GM18505 (cell line): ENCODE results near the gene THSD4.
"Not testable (repeated sequence)": the region's sequence is repeated elsewhere in the genome, so short reads cannot be mapped to it uniquely, and the experiment has no call there.

Source experiments
- ATAC-seq: cut with Tn5 transposase; IDR thresholded peaks from one replicate; pipeline ENCODE4 v1.9.1; 2021; ENCODE audit not compliant: unreplicated experiment
- POLR2A ChIP-seq: IDR thresholded peaks from 4 replicates; pipeline ENCODE4 v1.6.1; 2011; ENCODE audit warnings: borderline replicate concordance; ENCODE audit not compliant: insufficient read depth, insufficient read length; ENCODE audit errors: extremely low read depth

Gene THSD4

GRCh38 chr15:71153823-71154524, 38.7 kb downstream of the THSD4 start:
- no peak for TF ChIP-seq POLR2A
- ATAC-seq, result no peak

- ATAC-seq, result no peak
- no peak for TF ChIP-seq POLR2A
Observed at GRCh38 chr15:71154607-71155200, 39.4 kb downstream of the THSD4 start.

GRCh38 chr15:71155534-71155933, 40.3 kb downstream of the THSD4 start:
- no peak for ATAC-seq

GRCh38 chr15:71160976-71161375, 45.7 kb downstream of the THSD4 start:
- no peak for TF ChIP-seq POLR2A
- ATAC-seq, result no peak

More at GRCh38 chr15:71155534-71155933, 40.3 kb downstream of the THSD4 start:
- no peak for TF ChIP-seq POLR2A

- TF ChIP-seq POLR2A, result no peak
- no peak for ATAC-seq
Observed at GRCh38 chr15:71162309-71162708, 47.0 kb downstream of the THSD4 start.

GRCh38 chr15:71164606-71165005, 49.3 kb downstream of the THSD4 start:
- ATAC-seq, result not testable (repeated sequence)

DNA sequence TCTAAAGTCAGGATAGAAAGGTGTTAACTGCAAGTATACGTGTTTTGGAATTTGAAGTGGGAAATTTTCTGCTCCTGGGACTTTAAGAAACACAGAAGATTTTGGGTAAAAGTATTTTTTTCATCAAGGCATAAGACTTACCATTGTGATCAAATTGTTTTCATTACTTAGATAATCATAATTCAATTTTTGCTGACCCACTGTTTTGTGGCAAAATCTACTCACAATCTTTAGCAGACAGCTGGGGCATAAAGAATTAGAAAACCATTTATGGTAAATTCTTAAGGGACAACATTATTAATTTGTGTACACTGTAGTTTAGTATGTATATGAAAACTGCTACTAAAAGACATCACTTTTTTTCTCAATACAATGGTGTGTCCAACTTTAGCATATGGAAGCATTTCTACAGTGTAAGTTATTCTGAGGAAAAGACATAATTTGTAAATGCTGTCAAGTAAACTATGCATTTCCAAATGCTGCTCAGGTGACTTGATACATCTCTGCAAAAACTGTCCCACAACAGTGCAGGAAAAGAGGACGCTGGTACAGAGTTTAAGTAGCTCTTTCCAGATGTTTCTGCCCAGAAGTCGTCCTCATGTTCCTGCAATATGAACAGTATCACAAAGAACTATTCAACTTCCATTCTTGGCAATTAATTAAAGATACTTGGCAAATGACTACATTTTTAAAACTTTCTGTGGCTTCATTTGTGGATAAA, 52.3 kb downstream of the THSD4 start:
- no peak for ATAC-seq
- no peak for TF ChIP-seq POLR2A

GRCh38 chr15:71168166-71168834, 53.0 kb downstream of the THSD4 start:
- TF ChIP-seq POLR2A, result no peak
- no peak for ATAC-seq

DNA sequence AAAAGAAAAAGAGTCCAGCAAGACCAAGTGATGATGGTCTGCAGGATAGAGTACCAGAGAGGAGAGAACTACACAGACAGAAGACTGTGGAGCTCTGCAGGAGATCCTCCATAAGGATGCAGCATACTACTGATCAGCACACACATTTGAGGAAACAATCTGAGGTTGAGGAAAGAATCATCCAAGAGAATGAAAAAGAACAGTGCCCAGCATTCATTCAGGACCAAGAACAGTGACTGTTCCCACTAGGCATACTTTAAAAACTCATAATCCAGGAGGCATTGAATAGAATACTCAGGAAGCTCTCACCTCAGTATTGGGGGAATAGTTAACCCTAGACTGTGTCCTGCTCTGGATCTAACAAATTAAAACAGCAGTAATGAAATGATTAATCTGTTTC, 54.9 kb downstream of the THSD4 start:
- no peak for ATAC-seq
- no peak for TF ChIP-seq POLR2A

DNA sequence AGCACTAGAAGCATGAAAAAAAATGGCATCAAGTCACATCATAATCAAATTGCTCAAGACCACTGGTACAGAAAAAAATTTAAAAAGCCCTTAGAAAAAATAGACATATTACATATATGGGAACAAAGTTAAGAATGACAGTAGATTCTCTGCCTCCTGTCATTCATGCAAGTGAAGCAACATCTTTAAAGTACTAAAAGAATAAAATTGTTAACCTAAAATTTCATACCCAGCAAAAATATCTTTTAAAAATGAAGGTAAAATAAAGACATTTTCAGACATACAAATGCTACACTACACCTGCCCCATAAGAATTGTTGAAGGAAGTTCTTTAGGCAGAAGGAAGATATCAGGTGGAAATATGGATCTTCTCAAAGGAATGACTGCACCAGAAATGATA, 55.9 kb downstream of the THSD4 start:
- no peak for ATAC-seq
- no peak for TF ChIP-seq POLR2A

DNA sequence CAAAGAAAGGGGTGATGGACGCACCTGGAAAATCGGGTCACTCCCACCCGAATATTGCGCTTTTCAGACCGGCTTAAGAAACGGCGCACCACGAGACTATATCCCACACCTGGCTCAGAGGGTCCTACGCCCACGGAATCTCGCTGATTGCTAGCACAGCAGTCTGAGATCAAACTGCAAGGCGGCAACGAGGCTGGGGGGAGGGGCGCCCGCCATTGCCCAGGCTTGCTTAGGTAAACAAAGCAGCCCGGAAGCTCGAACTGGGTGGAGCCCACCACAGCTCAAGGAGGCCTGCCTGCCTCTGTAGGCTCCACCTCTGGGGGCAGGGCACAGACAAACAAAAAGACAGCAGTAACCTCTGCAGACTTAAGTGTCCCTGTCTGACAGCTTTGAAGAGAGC, 59.1 kb downstream of the THSD4 start:
- ATAC-seq, result not testable (repeated sequence)

DNA sequence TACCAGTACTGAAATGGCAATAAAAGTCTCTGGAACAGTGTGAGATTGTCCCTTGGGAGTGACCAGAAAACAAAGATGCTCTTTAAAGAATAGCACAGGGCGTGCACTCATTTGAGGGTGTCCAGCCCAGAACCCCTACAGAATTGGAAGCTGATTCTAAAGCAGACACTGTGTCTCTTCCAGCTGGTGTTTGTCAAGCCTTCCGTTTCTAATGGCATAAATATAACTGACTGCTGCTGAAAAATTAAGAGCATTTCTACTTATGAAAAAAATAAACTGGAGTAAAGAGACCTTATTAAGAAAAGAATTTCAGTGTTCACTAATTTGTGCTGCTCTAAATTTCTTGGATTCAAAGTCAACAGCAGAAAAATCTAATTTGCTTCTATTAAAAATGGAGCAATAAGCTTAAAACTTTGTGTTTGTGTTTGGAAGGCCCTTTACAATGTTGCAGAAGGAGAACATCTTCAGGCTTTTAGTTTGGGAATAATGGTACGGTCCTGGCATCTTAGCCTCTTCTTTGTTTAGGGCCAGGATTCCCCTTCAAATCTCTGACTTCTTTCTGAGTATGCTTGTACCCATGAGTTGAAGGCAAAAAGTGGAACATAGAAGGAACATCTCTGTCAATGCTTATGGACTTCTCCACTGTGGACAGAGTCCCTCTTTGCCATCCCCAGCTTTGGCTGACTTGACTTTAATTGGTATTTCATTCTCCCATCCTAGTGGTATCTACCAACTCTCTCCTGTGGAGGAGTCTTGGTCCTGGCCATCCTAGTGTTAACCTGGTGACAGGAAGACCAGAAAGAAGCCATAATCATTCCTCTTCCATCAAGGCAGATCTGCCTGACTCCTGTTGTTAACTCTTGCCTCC, 65.9 kb downstream of the THSD4 start:
- ATAC-seq, result no peak
- no peak for TF ChIP-seq POLR2A

DNA sequence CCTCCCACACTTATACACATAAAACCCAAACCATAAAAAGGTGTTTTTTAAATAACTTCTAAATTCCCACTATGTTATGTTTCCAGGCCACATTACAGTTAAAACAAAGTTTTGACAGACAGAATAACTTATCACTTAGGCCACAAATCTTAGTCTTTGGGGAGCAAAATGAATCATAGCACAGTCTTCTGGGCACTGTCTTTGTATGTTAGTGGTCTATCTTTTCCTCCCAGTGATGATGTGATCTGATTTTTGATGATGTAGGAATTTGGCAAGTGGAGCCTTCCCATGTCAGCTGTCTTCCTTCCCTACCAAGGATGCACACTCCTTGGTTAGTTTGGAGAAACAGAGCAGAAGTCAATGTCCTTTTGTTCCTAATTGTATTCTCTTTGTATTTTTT, 67.3 kb downstream of the THSD4 start:
- no peak for ATAC-seq
- no peak for TF ChIP-seq POLR2A

DNA sequence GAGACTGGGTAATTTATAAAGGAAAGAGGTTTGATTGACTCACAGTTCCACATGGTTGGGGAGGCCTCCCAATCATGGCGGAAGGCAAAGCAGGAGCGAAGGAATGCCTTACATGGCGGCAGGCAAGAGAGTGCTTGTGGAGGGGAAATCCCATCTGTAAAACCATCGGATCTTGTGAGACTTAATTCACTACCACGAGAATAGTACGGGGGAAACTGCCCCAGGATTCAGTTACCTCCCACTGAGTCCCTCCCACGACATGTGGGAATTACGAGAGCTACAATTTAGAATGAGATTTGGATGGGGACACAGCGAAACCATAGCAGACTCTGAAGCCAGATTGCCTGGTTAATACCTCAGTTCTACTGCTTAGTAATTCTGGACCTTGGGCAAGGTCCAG, 67.8 kb downstream of the THSD4 start:
- TF ChIP-seq POLR2A, result no peak
- ATAC-seq, result no peak

GRCh38 chr15:71185706-71186105, 70.4 kb downstream of the THSD4 start:
- no peak for TF ChIP-seq POLR2A
- ATAC-seq, result no peak
